Lower lobe of right lung (tissue), 2 donors: ENCODE data around the gene FRMD3. TPM values are rescaled to one million over a fixed set of nuclear protein-coding genes. Genes with fewer than 3 reads are reported as not detected.

ENCODE experiments used
- ATAC-seq, 2 donors: fragments of 200-7000 bp; cut with Tn5 transposase; one replicate each; pipeline ENCODE4 v1.9.1; 2020 to 2022; ENCODE audit warnings: mild to moderate bottlenecking in 2 of 2, moderate library complexity in 2 of 2
- DNase-seq: peaks from one replicate; pipeline ENCODE4 v3.0.0-alpha.2; 2020
- H3K27ac ChIP-seq: fragments of 200-600 bp; one replicate; pipeline ENCODE4 v1.8.0; 2022
- H3K27me3 ChIP-seq: fragments of 200-600 bp; one replicate; pipeline ENCODE4 v1.8.0; 2022; ENCODE audit warnings: low read depth
- H3K36me3 ChIP-seq: fragments of 200-600 bp; one replicate; pipeline ENCODE4 v1.8.0; 2022; ENCODE audit warnings: mild to moderate bottlenecking
- H3K4me1 ChIP-seq: fragments of 200-600 bp; one replicate; pipeline ENCODE4 v1.8.0; 2022
- H3K4me3 ChIP-seq: fragments of 200-600 bp; one replicate; pipeline ENCODE4 v1.8.0; 2022; ENCODE audit warnings: mild to moderate bottlenecking
- H3K9me3 ChIP-seq: fragments of 200-600 bp; one replicate; pipeline ENCODE4 v1.8.0; 2022
- CTCF ChIP-seq: fragments of 200-600 bp; IDR thresholded peaks from one replicate; pipeline ENCODE4 v1.8.0; 2022; ENCODE audit warnings: antibody characterized with exemption, mild to moderate bottlenecking
- intact Hi-C: fragments of 100-400 bp; cut with DNase I; formaldehyde crosslinking; loops from one replicate; pipeline ENCODE4 v1.11.0; 2022
- total RNA-seq: library from RNA; stranded (reverse); fragmentation: NEBNext Ultra II Directional; extraction: Animal tissue kit (Norgen Biotek cat#: 25700); gene quantifications from one replicate; pipeline ENCODE4 v1.2.1, GENCODE V29; 2021
- donor health status: DM: no; HTN: yes; CAD: no; lungs with severe emphysema.

The FRMD3 gene
- total RNA-seq, 1 donor from 2014 or later, result 9.7 TPM

GRCh38 chr9:83336706-83337105 is 201.5 kb downstream of the FRMD3 start:
- Histone ChIP-seq H3K9me3 (no peaks in the 10 kb centered on the region), H3K4me3 (no peak overlapping the region), H3K4me1 (no peaks in the 10 kb centered on the region), H3K27ac (no peak overlapping the region), H3K36me3 (no peaks in the 10 kb centered on the region), H3K27me3 (no peaks in the 10 kb centered on the region)
- intact Hi-C loops, result no loop called here
- DNase-seq (no peak), ATAC-seq (no peak)
- TF ChIP-seq CTCF, result no peak

GRCh38 chr9:83334320-83334719 is 203.9 kb downstream of the FRMD3 start:
- Histone ChIP-seq H3K27ac (no peak overlapping the region), H3K36me3 (no peaks in the 10 kb centered on the region), H3K4me3 (no peak overlapping the region), H3K27me3 (no peaks in the 10 kb centered on the region), H3K9me3 (no peaks in the 10 kb centered on the region), H3K4me1 (no peaks in the 10 kb centered on the region)
- peak; percentile 92 for TF ChIP-seq CTCF
- intact Hi-C loops, result no loop called here
- DNase-seq (peak; percentile 81), ATAC-seq (peak; percentile 93 to 95)

GRCh38 chr9:83330207-83331196 is 207.7 kb downstream of the FRMD3 start:
- H3K27me3 ChIP-seq, result no peaks in the 10 kb centered on the region
- intact Hi-C loops, result no loop called here
- ATAC-seq (no peak), DNase-seq (no peak)
- H3K27ac ChIP-seq, result no peak overlapping the region
- H3K9me3 ChIP-seq, result no peaks in the 10 kb centered on the region
- no peak overlapping the region for H3K4me3 ChIP-seq
- H3K4me1 ChIP-seq, result no peaks in the 10 kb centered on the region
- H3K36me3 ChIP-seq, result no peaks in the 10 kb centered on the region
- TF ChIP-seq CTCF, result no peak

GRCh38 chr9:83327750-83328622 is 210.2 kb downstream of the FRMD3 start:
- no peak for ATAC-seq
- intact Hi-C loops, result no loop called here
- H3K27me3 ChIP-seq, result no peaks in the 10 kb centered on the region
- no peaks in the 10 kb centered on the region for H3K36me3 ChIP-seq
- H3K27ac ChIP-seq, result no peak overlapping the region
- H3K4me3 ChIP-seq, result no peak overlapping the region
- DNase-seq, result no peak
- H3K9me3 ChIP-seq, result no peaks in the 10 kb centered on the region
- no peaks in the 10 kb centered on the region for H3K4me1 ChIP-seq
- no peak for TF ChIP-seq CTCF

GRCh38 chr9:83327323-83327722 is 210.9 kb downstream of the FRMD3 start:
- intact Hi-C loops, result no loop called here
- no peak for ATAC-seq
- Histone ChIP-seq H3K27me3 (no peaks in the 10 kb centered on the region), H3K9me3 (no peaks in the 10 kb centered on the region), H3K36me3 (no peaks in the 10 kb centered on the region), H3K4me3 (no peak overlapping the region), H3K27ac (no peak overlapping the region), H3K4me1 (no peaks in the 10 kb centered on the region)
- TF ChIP-seq CTCF, result no peak
- DNase-seq, result no peak
